K562 (cell line): ENCODE measurements around the gene HNRNPA3. TPM values are rescaled to one million over a fixed set of nuclear protein-coding genes. Genes with fewer than 3 reads are reported as not detected.
"Not testable (repeated sequence)": the region's sequence is repeated elsewhere in the genome, so short reads cannot be mapped to it uniquely, and the experiment has no call there.

ENCODE experiments used
- ATAC-seq: fragments of 200-7000 bp; cut with Tn5 transposase; 3 replicates; pipeline ENCODE4 v1.9.1; 2020; ENCODE audit warnings: moderate library complexity
- BruUV-seq: library from RNA; stranded (reverse); fragments of 400-500 nt; replicated peaks from 2 replicates; lab custom pipeline; 2021; lab: Mats Ljungman, UMichigan
- CTCF ChIA-PET: fragments of 300-600 bp; formaldehyde crosslinking; extraction: SDS; loops from one replicate; lab custom pipeline; 2021; ENCODE audit warnings: low intra/inter-chr PET ratio; lab: Yijun Ruan, JAX
- POLR2A ChIA-PET: fragments of 300-600, 350-650 bp; sonication (Branson Sonifier 250); formaldehyde crosslinking; extraction: SDS; loops from one replicate; lab custom pipeline; 2021; ENCODE audit warnings: antibody characterized with exemption, inconsistent platforms; lab: Yijun Ruan, JAX
- DNase-seq, 4 experiments: peaks; one replicate each; pipeline versions ENCODE4 v3.0.0 to v3.0.0-alpha.2; 2011 to 2018; ENCODE audit warnings: low spot score in 3 of 4, mixed read lengths in 3 of 4; ENCODE audit errors: extremely low read depth in 1 of 4
- FAIRE-seq: peaks from 2 replicates; lab custom pipeline; 2011; peaks lifted over from hg19 to GRCh38; lab: Jason Lieb, UNC
- H2AFZ ChIP-seq: 2 replicates; pipeline ENCODE4 v1.6.0; 2011; ENCODE audit warnings: low read depth, low read length, control low read depth, inconsistent platforms
- H3K27ac ChIP-seq: fragments of 200-600 bp; 3 replicates; pipeline ENCODE4 v1.8.0; 2011; ENCODE audit warnings: low read depth, mild to moderate bottlenecking, control low read depth, inconsistent platforms, low read length, moderate library complexity, mixed read lengths; ENCODE audit errors: extremely low read depth
- H3K27me3 ChIP-seq, 2 experiments: fragments of 300-600 bp in 1 of 2; 2 replicates in 1 of 2; 3 replicates in 1 of 2; pipeline versions ENCODE4 v1.6.0 to v1.8.0; 2011; ENCODE audit warnings: inconsistent platforms in 2 of 2, low read length in 2 of 2, mild to moderate bottlenecking in 1 of 2, mixed read lengths in 1 of 2, moderate library complexity in 1 of 2; ENCODE audit not compliant: control insufficient read depth in 2 of 2, insufficient read depth in 2 of 2
- H3K36me3 ChIP-seq: fragments of 300-600 bp; 3 replicates; pipeline ENCODE4 v1.8.0; 2011; ENCODE audit warnings: mild to moderate bottlenecking, low read length, inconsistent platforms; ENCODE audit not compliant: control insufficient read depth, insufficient read depth
- H3K4me1 ChIP-seq, 2 experiments: fragments of 200-600 bp in 1 of 2; replicated peaks in 1 of 2; 2 replicates in 1 of 2; 3 replicates in 1 of 2; pipeline versions ENCODE4 v1.5.1 to v1.8.0; 2011; ENCODE audit warnings: inconsistent platforms in 2 of 2, low read length in 2 of 2, mild to moderate bottlenecking in 1 of 2, mixed read lengths in 1 of 2, moderate library complexity in 1 of 2; ENCODE audit not compliant: control insufficient read depth in 2 of 2, insufficient read depth in 2 of 2
- H3K4me2 ChIP-seq: 2 replicates; pipeline ENCODE4 v1.6.1; 2011; ENCODE audit warnings: low read length, control low read depth, inconsistent platforms, mixed read lengths; ENCODE audit not compliant: insufficient read depth
- H3K4me3 ChIP-seq: fragments of 200-600 bp; sonication (generic), shearing (Covaris generic); 2 replicates; pipeline ENCODE4 v1.5.1; 2016; ENCODE audit warnings: control low read depth, inconsistent platforms
- H3K79me2 ChIP-seq: fragments of 200-600 bp; 3 replicates; pipeline ENCODE4 v1.8.0; 2011; ENCODE audit warnings: low read length, inconsistent platforms; ENCODE audit not compliant: control insufficient read depth, insufficient read depth
- H3K9ac ChIP-seq, 2 experiments: 2 replicates each; pipeline versions ENCODE4 v1.6.0 to v1.6.1; 2011; ENCODE audit warnings: low read depth in 2 of 2, low read length in 2 of 2, control low read depth in 1 of 2, inconsistent platforms in 1 of 2, mild to moderate bottlenecking in 1 of 2, mixed read lengths in 1 of 2; ENCODE audit not compliant: insufficient read depth in 1 of 2
- H3K9me1 ChIP-seq: one replicate; pipeline ENCODE4 v1.6.0; 2011; ENCODE audit warnings: inconsistent platforms, mild to moderate bottlenecking, low read length, moderate library complexity; ENCODE audit not compliant: control insufficient read depth, insufficient read depth
- H3K9me3 ChIP-seq: replicated peaks from 2 replicates; pipeline ENCODE4 v1.5.1; 2011; ENCODE audit warnings: low read depth, low read length, inconsistent platforms; ENCODE audit not compliant: control insufficient read depth, insufficient read depth
- H4K20me1 ChIP-seq: replicated peaks from 2 replicates; pipeline ENCODE4 v1.6.1; 2011; ENCODE audit warnings: low read length, inconsistent platforms, mixed read lengths; ENCODE audit not compliant: control insufficient read depth, insufficient read depth
- HBP1 ChIP-seq: fragments of 450-650 bp; formaldehyde crosslinking; IDR thresholded peaks from 2 replicates; pipeline ENCODE4 v1.4.0; 2022; ENCODE audit warnings: missing genetic modification characterization
- PKNOX1 ChIP-seq: fragments of 450-650 bp; IDR thresholded peaks from 2 replicates; pipeline ENCODE4 v1.6.1; 2016
- PML ChIP-seq: IDR thresholded peaks from 2 replicates; pipeline ENCODE4 v1.6.1; 2012; ENCODE audit warnings: low read length, inconsistent platforms
- POLR2A ChIP-seq: fragments of 450-650 bp; conservative IDR thresholded peaks from 2 replicates; pipeline ENCODE4 v1.6.1; 2016
- POLR2AphosphoS5 ChIP-seq: IDR thresholded peaks from 2 replicates; pipeline ENCODE4 v1.6.1; 2011; ENCODE audit warnings: mild to moderate bottlenecking, low read depth, low read length, moderate library complexity; ENCODE audit not compliant: control insufficient read depth, insufficient read depth
- TBP ChIP-seq: optimal IDR thresholded peaks from 2 replicates; pipeline ENCODE3; 2011; ENCODE audit warnings: low read depth, low read length, improper control_type of control experiment
- ZMIZ1 ChIP-seq, 2 experiments: fragments of 150-350 bp in 1 of 2; IDR thresholded peaks; 2 replicates each; pipeline ENCODE4 v1.6.1; 2012 to 2016; ENCODE audit warnings: low read depth in 2 of 2, low read length in 2 of 2, mild to moderate bottlenecking in 1 of 2, moderate library complexity in 1 of 2
- ZNF121 ChIP-seq: sonication (generic); formaldehyde crosslinking; conservative IDR thresholded peaks from 2 replicates; pipeline ENCODE4 v1.8.0; 2022; ENCODE audit warnings: missing genetic modification reagents
- in situ Hi-C: fragments of 300-500 bp; cut with MboI; formaldehyde crosslinking; loops from 4 replicates; pipeline ENCODE4 v1.15.0; 2018; ENCODE audit warnings: inconsistent platforms, mixed read lengths
- intact Hi-C: fragments of 100-400 bp; cut with micrococcal nuclease; formaldehyde crosslinking; loops from 2 replicates; pipeline ENCODE4 v1.14.2; 2022
- polyA plus RNA-seq, 8 experiments: library from polyadenylated mRNA; depleted of rRNA in 4 of 8; stranded (reverse) in 5 of 8; unstranded in 3 of 8; fragments of >200 nt; fragmentation: Nextera tagmentation in 2 of 8; fragmentation: Illumina TruSeq in 1 of 8; extraction: Ambion mirVana in 2 of 8; extraction: Trizol in 1 of 8; gene quantifications; 2 replicates each; pipeline versions ENCODE4 v1.2.1 to v1.2.3, GENCODE V29; 2011 to 2014; ENCODE audit warnings: inconsistent platforms in 1 of 8, missing spikeins in 1 of 8
- total RNA-seq, 7 experiments: library from RNA; depleted of rRNA in 6 of 7; stranded (reverse); fragments of >200 nt in 6 of 7; fragmentation: Illumina TruSeq in 2 of 7; extraction: Trizol in 2 of 7; gene quantifications; 2 replicates each; pipeline versions ENCODE4 v1.2.1 to v1.2.3, GENCODE V29; 2011 to 2021; ENCODE audit warnings: low replicate concordance in 1 of 7

Gene HNRNPA3
- total and polyA plus RNA-seq, 9 of the 15 experiments (the other 6 are each of a cell fraction or from before 2014, with no cell fraction given), result 72.8 to 428 (median 192) TPM

GRCh38 chr2:177179671-177180070 is 32.9 kb upstream of the HNRNPA3 start:
- H3K9ac ChIP-seq, CTCF ChIA-PET, H3K36me3 ChIP-seq, in situ Hi-C loops, H3K27me3 ChIP-seq, intact Hi-C loops, H3K9me3 ChIP-seq, FAIRE-seq, H3K27ac ChIP-seq, H4K20me1 ChIP-seq, H3K9me1 ChIP-seq, DNase-seq, H3K4me1 ChIP-seq, H3K4me3 ChIP-seq, H3K79me2 ChIP-seq, H3K4me2 ChIP-seq, H2AFZ ChIP-seq: not testable (repeated sequence)
- POLR2A ChIA-PET, result interaction anchor here (0.7 kb wide), 1 partner anchor 86 kb away, joined by 4 read pairs; no protein-coding TSS in a partner anchor
- ATAC-seq, result peak; percentile 68
- TF ChIP-seq TBP (peak; percentile 78), HBP1 (0 out of 2 replicates have a peak, but pooled peaks have one; percentile 25), POLR2AphosphoS5 (peak; percentile 62; the same call in 1 of the 2 replicates), ZNF121 (CRISPR knock-in tag) (peak; percentile 42; the same call in 1 of the 2 replicates), PKNOX1 (peak; percentile 62), ZMIZ1 (IDR thresholded peaks at IDR 0.05; ENCODE audit: low read depth in 2 of 2, low read length in 2 of 2) (peak in 1 of 2 experiments; percentile 24; a peak in 1 of 4 replicates), POLR2A (peak; percentile 67), PML (peak; percentile 52; the same call in 1 of the 2 replicates)
- TSS peak; percentile 98 for BruUV-seq
